Stimulated activated CD8-positive, alpha-beta memory T cell treated with anti-CD3 and anti-CD28 coated beads, Interleukin-7, amount 100 ng/mL, for 1 hour (primary cell): Measurements from ENCODE around the gene TYW1.
"Not testable (repeated sequence)": the region's sequence is repeated elsewhere in the genome, so short reads cannot be mapped to it uniquely, and the experiment has no call there.

Experiments used
- DNase-seq, 2 donors: peaks; one replicate each; pipeline ENCODE4 v3.0.0-alpha.2; 2020; ENCODE audit warnings: low read depth in 2 of 2

The TYW1 gene

DNA sequence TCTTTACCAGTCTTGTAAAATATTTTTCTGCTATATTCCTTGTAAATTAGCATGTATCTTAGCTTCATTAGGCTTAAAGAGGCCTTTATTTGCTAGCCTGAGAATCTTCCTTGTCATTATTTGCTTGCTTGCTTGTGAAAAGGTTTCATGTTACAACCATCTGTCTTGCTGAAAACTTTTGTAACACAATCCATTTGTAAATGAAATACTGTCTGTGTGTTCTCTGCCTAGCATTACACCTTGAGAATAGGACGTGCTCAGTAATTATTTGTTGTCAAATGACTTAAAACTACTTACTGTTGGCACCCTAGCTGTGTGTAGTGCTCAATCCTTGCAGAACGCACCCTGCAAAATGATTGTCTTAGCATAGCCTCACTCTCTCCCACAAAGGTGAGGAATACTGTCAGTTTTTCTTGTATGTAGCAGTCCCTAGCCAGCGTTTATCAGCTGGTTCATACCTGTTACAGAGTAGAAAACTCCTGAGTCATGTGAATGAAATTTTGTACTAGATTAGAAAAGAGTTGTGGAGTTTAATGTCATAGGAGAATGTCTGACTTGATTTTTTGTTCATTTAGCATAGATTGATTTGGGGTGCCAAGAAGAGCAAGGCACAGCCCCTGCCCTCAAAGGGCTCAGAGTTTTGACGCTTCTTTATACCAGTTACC lies 193.3 kb downstream of the TYW1 start:
- DNase-seq = not testable (repeated sequence)

GRCh38 chr7:67191002-67191720 lies 194.5 kb downstream of the TYW1 start:
- DNase-seq = not testable (repeated sequence)

DNA sequence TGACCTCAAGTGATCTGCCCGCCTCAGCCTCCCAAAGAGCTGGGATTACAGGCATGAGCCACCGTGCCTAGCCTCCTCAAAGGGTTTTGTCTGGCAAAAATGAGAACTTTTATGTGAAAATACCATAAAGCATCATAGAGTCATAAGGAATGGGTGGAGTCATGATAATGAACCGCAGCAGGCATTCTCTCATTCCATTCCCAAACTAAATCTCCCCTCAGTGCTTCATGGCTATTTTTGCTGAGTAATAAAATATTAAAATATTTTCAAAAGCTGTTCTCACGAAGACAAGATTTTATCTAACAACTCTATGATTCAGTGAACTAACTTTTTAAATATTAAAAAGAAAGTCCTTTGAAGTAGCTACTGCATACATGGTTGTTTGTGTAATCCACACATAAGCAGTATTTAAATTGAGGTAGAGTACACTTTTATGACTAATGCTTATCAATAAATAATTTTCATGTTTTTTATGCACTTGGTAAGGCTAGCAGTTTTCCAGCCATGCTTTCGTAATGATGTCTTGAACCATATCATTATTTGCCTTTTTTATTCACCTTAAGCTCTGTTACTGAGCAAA lies 195.6 kb downstream of the TYW1 start:
- DNase-seq = not testable (repeated sequence)

DNA sequence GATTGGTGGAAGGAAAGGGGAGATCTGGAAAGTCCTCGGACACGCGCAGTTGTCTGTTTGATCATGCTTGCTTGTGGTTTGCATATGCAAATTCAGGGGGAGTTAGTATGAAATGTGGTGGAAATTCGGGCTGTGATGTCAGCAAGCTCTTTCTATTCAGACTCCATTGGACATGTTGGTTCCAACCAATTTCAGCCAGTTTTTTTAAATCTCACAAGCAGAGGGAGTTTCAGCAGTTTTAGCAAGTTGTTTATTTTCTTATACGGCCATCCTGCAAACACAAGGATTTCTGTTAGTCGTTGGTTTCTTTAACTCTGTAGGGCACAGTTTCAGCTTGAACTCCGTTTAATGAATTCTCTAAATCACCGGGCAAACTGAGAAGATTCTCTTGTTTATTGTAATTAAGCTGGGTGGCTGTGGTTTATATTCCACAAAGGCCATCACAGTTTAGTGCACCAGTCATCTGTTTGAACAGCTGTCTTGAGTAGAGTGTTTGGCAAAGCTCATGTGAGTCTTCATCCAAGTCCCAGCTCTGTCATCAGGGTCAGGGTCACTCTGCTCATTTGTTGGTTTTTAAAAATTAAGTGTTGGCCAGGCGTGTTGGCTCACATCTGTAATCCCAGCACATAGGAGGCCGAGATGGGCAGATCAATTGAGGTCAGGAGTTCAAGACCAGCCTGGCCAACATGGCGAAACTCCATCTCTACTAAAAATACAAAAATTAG lies 196.4 kb downstream of the TYW1 start:
- DNase-seq = not testable (repeated sequence)

DNA sequence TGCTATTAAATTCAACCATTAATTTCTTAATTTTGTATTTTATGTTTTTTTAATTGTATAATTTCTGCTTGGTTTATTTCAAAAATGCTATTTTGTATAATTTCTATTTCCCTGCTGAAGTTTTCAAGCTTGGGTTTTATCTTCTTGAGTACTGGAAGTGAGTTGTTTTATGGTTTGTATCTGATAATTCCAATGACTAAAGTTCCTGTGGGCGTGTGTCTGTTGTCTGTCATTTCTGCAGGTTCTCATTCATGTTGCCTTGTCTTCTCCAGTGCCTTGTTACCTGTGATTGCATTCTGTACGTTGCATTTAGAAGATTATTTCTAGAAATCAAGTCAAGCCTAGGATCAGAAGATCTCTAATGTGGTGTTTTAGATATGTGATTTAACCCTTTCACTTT lies 199.5 kb downstream of the TYW1 start:
- not testable (repeated sequence) for DNase-seq

GRCh38 chr7:67198865-67199526 lies 202.4 kb downstream of the TYW1 start:
- not testable (repeated sequence) for DNase-seq

- DNase-seq = not testable (repeated sequence)
These were observed 209.1 kb downstream of the TYW1 start for GRCh38 chr7:67205772-67206171.

GRCh38 chr7:67206452-67206851 lies 209.8 kb downstream of the TYW1 start:
- no peak for DNase-seq

GRCh38 chr7:67208656-67209055 lies 212.0 kb downstream of the TYW1 start:
- not testable (repeated sequence) for DNase-seq

- DNase-seq = no peak
These were observed 212.6 kb downstream of the TYW1 start for GRCh38 chr7:67209256-67209655.

GRCh38 chr7:67210567-67210966 lies 213.9 kb downstream of the TYW1 start:
- no peak for DNase-seq

- DNase-seq = not testable (repeated sequence)
These were observed 215.2 kb downstream of the TYW1 start for GRCh38 chr7:67211650-67212330.

DNA sequence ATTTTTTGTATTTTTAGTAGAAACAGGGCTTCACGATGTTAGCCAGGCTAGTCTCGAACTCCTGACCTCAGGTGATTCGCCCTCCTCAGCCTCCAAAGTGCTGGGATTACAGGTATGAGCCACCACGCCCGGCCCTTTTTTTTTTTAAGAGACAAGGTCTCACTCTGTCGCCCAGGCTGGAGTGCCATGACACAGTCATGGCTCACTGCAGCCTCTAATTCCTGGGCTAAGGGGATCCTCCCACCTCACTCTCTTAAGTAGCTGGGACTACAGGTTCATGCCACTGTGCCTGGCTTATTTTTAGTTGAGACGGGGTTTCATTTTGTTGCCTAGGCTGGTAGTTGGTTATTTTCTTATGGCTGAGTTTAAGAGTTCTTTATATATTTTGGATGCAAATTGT lies 216.4 kb downstream of the TYW1 start:
- not testable (repeated sequence) for DNase-seq

- not testable (repeated sequence) for DNase-seq
These were observed 226.9 kb downstream of the TYW1 start for GRCh38 chr7:67223551-67223950.

DNA sequence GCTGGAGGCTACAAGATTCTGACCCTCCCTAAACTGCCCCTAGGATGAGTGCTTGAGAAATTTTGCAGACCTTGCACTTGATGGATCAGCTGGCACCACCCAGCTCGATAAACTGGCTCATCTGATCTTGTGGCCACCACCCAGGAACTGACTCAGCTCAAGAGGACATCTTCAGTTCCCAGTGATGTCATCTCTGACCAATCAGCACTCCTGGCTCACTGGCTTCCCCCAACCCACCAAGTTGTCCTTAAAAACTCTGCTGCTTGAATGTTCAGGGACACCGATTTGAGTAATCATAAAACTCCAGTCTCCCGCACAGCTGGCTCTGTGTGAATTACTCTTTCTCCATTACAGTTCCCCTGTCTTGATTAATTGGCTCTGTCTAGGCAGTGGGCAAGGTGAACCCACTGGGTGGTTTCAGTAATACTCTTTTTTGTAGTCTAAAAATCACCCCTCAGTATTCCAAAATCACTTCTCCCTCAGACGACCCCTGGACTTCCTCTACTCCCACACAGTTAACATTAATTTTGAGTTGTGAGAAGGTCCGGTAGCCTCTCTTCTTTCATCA lies 229.8 kb downstream of the TYW1 start:
- DNase-seq = not testable (repeated sequence)

DNA sequence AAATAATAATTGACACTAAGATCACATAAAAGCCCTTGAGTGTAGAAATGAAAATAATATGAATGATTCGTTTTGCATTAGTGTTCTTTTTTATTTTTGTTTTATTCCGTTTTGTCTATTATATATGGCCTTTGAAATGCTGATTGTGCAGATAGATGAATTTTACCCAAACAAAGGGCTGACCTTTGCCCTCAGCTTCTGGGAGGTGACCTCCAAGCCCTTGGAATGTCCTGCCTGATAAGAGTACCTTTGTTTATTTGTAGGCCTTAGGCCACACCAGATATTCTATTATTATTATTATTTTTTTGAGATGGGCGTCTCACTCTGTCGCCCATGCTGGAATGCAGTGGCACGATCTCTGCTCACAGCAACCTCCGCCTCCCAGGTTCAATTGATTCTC lies 230.3 kb downstream of the TYW1 start:
- DNase-seq = not testable (repeated sequence)

DNA sequence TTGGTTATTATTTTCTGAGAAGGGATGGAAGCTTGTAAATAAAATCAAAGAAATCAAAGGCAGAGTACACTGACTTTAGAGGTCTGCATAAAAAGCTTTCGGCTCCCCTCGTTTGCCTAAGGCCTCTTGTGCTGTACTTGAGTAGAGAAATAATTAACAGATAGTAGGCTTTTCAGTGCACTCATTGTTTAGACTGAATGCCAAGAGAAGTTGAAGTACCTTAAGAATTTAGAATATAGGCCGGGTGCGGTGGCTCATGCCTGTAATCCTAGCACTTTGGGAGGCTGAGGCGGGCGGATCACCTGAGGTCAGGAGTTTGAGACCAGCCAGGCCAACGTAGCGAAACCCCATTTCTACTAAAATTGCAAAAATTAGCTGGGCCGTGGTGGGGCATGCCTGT lies 232.4 kb downstream of the TYW1 start:
- DNase-seq = not testable (repeated sequence)

- DNase-seq = not testable (repeated sequence)
These were observed 233.4 kb downstream of the TYW1 start for GRCh38 chr7:67230029-67230428.

DNA sequence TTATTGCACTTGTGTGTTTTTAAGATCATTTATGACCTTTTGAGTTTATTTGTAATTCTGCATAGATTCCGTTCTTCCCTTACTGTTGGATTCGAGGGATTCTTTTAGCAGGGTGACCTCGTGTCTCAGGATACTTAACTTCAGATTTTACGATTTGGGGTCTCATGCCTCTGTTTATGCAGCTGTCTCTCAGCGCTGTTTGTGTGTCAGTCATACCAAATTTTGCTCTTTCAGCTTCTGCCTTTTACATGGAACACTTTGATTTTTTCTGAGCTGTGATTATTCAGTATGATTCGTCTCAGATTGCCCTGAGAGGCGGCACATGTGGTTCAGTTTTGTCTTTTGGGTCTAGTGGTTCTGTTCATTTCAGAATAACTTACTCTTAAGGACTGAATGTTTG lies 236.9 kb downstream of the TYW1 start:
- DNase-seq = not testable (repeated sequence)

GRCh38 chr7:67236216-67236615 lies 239.6 kb downstream of the TYW1 start:
- not testable (repeated sequence) for DNase-seq

DNA sequence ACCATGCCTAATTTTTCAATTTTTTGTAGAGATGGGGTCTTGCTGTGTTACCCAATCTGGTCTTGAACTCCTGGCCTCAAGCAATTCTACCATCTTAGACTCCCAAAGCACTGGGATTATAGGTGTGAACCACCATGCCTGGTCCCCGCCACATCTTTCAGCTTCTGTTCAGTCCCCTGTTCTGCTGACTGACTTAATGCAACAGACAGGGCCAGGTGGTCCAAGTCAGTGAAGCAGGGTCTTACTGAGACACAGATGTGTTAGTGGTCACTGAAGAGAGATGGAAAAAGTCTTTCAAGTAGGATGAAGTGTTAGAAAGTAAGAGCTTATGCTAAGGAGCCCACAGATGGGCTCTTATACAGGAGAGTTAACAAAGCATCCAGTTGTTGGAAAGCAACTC lies 246.2 kb downstream of the TYW1 start:
- not testable (repeated sequence) for DNase-seq
